H4 (cell line): ENCODE data around the gene ABCB6. TPM values are rescaled to one million over a fixed set of nuclear protein-coding genes. Genes with fewer than 3 reads are reported as not detected.

Experiments used
- DNase-seq: peaks from one replicate; pipeline ENCODE4 v3.0.0-alpha.2; 2015; ENCODE audit warnings: low spot score
- total RNA-seq: library from RNA; depleted of rRNA; stranded (reverse); fragments of >200 nt; shearing (Covaris generic); gene quantifications from 2 replicates; pipeline ENCODE4 v1.2.3, GENCODE V29; 2014

The ABCB6 gene
- total RNA-seq, 1 experiment from 2014 or later: 47.2 TPM

DNA sequence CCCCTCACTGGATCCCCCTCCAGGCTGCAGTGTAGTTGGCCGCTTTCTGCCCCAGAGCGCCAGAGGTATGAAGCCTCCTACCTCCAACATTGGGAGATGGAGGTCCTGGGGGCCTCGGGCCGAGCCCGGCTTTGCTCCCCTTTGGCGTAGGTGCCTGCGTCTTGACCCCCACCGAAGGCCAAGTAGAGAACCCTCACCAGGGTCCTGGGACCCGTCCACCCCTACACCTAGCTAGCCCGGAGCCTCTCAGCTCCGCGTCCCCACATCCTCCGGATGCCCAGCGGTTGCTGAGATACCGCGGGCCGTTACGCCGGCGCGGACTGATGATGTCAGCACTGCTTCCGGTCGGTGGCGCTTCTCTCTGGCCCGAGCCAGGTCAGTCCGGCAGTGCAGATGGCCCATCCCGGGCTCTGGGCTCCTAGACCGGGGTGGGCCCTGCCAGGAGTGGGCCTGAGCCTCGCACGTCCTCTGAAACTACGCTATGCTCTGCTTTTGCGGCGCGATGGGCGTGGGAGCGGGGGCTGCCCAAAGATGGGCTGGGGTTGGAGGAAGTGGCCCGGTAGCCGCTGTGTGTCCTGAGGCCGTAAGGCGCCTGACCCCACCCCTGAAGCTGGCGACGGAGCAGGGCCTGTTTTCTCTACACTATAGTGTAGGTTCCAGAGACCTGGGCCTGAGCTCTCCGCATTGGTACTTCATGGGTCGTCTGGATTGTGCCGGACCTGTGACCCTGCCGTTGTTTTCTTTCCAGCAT is 26.6 kb upstream of the ABCB6 start, which contains the start of the genes GLB1L and STK16:
Gene GLB1L, minus strand, starts transcription at position 297 of the 751 bp plus-strand sequence. CDS start 1,871 bp downstream, outside the sequence.
Gene STK16, plus strand, starts transcription at position 332 of the 751 bp plus-strand sequence. CDS start 521 bp downstream, outside the sequence.
- peak; percentile 89 for DNase-seq

DNA sequence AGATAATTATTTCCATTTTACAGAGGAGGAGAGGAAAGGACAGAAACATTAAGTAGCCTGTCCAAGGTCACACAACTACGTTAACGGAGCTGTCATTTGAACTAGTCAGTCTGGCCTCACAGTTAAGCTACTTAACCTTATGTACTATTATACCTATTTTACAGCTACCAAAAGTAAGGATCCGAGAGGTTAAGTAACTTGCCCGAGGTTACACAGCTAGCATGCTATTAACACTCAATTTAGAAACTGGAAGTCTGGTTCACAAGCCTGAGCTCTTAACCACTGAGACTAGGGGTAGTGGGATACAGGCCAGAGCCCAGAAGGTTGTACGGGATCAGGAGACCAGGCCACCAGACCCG is 26.0 kb upstream of the ABCB6 start:
- no peak for DNase-seq

DNA sequence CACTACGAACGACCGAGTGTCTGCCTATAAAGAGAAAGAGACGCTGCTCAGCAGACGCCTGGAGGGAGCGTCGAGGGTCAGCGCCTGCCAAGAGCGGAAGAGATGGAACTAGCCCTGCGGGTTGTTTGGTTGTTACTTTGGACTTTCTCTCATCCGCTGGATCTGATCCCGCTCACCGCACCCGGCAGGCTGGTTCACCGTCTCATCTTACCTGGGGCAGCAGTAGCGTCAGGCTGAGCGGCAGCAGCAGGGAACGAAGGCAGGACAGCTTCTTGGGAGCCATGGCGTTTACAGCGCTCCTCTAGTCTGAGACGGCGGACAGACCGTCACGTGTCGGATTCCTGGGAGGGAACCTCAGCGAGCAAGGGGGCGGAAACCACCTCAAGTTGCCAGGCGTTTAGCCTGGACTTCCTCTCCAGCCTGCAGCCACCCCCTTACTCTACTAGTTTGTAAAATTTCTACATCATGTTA is 24.6 kb upstream of the ABCB6 start:
- DNase-seq: no peak

DNA sequence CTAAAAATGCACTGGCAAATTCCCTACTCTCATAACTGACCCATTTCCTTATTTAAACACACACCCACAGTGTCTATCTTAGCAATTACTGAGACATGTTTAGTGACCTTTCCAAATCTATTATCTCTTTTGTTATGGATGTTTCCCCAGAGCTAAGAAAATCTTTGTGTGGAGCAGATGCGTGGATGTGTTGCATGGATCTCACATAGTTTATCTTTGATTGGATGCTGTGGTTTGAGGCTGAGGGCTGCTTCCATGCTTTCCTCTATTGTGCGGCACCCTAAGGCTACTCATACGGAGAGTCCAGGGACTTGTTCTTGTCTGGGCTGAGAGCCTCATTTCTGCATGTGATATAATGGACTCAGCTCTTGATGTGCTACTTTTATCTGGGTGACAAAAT is 15.6 kb upstream of the ABCB6 start:
- no peak for DNase-seq

DNA sequence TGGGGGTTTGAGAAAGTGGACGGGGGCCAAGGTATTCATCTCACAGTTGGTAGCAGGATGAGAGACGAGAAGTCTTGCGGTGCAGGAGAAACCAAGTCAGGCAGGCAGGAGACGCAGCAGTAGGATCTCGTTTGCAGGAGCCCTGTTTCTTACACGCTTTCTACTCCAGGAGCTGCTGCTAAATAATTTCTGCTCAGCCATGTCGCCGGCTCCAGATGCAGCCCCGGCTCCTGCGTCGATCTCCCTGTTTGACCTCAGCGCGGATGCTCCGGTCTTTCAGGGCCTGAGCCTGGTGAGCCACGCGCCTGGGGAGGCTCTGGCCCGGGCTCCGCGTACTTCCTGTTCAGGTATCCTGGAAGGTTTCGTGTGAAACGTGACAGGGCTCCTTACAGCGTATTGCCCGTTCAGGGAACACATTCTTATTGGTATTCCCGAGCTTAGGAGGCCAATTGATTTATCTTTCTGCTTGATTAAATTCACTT is 11.3 kb upstream of the ABCB6 start:
- no peak for DNase-seq

DNA sequence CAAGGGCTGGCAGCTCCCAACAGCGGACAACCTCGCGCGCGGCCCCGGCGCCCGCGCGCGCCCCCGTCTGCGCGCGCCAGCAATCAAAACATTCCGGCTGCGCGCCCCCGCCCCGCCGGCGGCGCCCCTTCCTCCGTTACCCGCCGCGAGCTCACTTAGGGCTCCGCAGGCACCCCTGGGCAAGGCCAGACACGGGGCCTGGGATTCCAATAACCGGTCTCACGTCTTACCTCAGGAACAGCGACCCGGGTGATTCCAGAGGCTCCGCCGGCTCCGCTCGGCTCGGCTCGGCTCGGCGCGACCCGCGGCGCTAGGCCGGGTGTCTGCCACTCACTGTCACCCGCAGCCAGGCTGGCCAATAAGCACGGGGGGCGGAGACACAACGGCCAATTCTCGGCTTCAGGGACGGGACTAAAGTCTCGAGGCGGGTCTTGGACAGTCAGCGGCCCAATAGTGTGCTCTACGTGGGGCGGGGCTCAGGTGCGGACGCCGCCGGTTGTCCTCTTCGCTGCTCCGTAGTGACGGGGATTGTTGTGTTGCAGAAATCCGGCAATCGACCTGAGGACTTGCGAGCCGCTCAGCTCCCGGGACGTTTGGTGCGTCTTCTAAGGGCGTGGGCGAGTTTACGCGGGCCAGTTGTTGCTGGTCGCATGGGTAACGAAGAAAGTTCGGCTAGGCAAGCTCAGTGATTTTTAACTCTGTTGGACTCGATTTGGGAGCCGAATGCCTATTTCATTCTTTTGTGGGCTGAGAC is 10.7 kb upstream of the ABCB6 start, which contains the start of the genes ANKZF1 and ATG9A:
Gene ANKZF1, plus strand, starts transcription at position 502 of the 754 bp plus-strand sequence. CDS start 452 bp downstream, outside the sequence.
Gene ATG9A, minus strand, starts transcription at position 332 of the 754 bp plus-strand sequence. CDS start 1,612 bp downstream, outside the sequence.
- DNase-seq: peak; percentile 98

DNA sequence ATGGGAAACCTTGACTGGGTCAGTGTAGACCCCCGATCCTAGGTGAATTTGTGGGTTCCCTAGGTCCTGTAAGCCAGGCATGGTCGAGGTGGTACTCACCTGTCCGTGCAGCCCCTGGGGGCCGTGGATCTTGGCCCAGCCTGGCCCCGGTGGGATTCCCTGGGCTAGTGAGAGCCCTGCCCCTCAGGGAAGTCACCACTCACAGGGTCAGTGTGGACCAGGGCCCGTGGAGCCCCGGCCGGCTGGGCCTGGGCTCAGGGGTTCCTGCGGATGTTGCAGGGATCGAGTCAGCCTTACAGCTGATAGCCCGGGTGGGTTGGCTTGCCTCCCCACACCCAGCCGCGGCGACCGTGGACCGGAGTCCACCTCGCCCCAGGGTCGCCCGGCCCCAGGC is 10.2 kb upstream of the ABCB6 start:
- no peak for DNase-seq

DNA sequence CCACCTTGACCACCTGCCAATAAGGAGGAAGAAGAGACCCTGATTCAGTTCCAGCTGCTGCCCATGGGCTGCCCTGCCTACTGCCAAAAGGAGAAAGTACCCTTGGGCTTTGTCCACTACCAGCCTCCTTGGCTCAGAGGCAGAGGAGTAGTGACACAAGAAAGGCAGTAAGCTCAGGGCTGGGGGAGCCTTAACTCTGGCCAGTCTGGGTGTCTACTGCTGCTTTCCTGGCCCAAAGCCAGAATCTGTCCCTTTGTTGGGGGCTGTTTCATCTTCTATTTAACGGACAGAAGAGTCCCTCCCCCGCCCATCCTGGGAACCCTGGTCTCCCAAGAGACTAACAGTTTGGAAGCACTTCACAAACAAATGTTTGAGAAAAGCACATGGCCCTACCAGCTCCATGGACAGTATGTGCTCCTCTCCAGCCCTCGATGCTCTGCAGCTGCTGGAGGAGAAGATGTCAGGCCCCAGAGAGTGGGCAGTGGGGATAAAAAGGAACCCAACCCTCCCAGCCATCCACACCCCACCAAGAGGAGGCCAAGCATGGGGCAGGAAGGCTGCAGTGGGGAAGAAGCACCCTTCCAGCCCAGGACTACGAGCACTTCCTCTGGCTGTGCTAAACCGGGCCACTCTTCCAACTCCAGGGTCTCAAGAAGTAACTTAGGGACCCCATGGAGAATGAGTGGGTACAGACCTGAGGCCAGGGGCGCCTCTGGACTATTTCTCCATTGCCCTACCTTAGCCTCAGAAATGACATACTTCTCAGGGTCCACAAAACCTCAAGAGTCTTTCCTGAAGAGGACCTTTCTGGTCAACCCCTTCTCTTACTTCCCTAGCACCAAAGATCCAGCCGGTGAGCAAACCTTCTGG is 9.5 kb upstream of the ABCB6 start:
- no peak for DNase-seq

DNA sequence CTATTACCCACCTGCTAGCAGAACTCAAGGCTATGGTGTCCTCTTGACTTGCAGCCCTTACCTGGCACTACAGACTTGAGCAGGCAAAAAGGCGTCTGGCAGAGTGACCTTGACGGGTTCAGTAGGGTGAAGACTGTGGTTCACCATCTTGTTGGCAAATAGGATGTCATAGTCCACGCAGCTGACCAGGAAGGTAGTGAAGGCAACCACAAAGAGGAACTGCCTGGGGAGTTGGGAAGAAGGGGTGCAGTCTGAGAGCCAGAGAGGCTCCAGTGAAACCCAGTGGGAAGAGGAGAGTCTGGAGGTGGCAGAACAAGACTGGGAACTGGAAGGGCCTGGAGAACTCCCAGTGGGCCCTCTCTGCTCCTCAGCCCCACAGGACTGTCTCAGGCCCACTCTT is 6.6 kb upstream of the ABCB6 start:
- no peak for DNase-seq

DNA sequence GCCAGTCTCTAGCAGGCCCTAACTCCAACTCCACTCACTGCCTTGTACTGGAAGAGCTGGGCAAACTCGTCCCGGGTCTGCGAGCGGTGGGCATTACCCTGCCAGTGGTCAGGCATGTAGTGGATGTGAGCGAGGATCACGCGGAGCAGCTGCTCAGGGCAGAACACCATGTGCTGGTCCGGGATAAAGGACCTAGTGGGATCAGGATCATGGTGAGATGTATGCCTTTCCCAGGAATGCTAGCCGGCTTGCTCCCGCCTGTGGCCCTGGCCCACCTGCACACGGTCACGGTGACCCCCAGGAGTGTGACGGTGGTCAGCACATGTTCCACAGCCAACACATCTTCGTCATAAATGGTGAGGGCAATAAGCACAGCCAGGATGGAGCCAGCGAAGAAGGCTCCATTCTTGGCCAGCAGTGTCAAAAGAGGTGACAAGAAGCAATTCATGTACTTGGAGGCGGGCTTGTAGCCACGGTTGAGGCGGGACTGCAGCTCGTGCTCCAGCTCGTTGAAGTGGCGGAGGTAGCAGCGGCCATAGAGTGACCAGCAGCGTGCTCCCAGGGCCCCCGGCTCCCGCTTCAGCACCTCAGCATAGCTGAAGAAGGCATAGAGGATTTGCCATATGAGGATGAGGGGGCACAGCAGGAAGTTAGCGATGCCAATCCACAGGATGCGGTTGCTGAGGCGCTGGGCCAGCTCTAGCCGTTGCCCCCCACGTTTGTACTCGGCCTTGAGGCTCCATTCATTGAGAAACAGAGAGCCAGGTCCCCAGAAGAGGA is 5.3 kb upstream of the ABCB6 start:
- no peak for DNase-seq

DNA sequence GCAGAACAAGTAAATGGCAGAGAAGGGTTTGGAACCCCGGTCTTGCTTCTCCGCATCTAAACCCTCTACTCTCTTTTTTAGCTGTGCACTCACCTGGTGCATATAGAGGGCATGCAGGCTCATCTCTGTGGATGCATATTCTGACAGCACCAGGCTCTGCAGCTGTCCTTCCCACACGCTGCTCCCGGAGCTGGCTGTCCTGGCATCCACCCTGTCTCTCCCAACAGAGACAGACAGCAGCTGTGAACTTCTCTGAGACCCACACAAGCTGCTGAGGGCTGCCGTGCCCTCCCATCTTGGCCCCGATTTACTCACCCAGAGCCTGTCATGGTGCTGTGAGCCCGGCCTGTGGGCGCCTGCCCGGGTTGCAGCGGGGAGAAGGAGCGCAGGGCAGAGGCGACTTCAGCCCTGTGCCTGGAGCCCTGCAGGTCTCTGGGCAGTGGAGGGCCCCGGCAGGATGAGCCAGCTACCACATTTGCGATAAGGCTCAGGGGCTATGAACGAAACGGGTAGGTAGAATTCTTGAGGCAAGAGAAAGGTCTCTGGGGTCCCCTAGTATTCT is 3.3 kb upstream of the ABCB6 start:
- no peak for DNase-seq

DNA sequence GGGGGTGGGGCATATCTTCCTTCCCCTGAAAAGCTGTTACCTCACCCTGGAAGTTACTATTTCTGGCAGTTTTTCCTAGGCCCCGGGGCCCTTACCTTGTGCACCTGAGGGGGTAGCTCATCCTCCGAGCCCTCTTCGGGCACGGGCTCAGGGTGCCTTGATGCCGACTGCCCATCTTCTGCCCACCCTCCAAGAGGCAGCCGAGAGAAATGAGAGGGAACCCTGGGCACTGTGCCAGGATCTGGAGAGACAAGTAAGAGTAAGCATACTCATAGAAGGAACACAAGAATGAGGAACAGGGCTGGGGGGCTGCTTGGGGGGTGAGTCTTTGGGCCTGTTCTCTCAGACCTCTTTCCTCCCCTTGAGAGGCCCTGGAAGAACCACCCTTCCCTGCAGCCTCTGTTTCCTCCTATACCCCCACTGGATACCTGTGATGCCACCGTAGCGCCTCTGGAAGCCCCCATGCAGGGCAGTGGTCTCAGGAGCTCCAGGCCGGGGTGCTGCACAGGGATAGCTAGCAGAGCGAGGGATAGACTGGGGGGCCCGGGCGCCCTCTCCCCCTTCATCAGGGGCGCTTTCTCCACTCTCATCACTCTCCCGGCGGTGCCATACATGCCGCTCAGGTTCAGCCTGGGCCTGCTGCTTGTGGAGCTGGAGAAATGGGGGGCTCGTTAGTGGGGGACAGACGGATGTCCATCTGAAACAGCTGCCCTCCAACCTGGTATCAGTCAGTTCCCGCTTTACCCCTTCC is 2.1 kb upstream of the ABCB6 start:
- no peak for DNase-seq

DNA sequence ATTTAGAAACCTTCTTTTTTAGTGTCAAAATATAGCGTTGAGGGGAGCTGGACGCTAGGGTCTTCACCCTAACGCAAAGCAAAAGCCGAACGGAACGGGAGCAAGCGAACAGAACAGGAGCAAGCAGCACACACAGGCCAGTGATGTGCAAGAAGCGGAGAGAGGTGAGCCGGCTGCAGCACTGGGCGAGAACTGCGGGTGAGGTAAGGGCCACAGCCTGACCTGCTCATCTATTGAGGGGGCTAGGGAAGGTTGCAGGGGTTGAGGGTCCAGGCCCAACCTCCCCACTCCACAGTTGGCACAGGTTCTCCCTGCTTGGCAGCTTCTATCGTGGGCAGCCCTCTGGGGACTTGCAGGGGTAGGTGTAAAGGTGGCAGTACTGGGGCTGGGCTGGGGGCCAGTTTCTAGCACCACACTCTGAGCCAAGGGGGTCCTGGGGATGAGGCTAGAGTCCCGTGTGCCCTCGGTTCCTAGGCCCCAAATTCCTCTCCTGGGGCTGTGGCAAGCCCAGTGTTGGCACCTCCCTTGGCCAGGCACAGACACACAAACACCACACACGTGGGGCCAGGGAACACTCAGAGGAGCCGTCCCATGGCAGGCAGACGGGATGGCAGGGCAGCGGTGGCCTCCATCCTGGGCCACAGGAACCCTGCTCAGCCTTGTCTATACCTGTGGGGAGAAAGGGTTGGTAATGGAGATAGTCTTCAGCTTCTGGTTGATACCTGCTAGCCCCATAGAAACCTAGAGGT is 1.2 kb upstream of the ABCB6 start:
- no peak for DNase-seq

DNA sequence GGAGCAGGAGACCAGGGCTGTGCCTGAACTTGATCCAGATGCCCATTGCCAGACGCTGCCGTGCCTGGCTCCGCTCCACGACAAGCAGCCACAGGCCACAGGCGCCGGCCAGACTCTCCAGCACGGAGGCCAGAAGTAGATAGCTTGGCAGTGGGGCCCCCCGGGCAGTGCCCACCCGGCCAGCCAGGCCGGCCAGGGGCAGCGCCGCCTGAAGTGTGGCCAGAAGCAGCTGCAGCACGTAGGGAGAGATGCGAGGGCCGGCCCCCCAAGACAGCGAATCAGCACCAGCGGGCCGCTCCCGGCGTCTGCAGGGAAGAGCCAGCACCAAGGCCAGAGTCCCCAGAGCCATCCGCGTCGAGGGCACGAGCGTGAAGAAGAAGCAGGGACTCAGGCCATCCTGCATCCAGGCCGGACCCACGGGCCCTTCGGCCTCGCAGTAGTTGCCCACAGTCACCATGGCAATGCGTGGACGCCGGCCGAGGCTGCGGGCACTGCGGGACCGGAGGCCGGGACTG is 484 bp downstream of the ABCB6 start:
- peak; percentile 63 for DNase-seq

DNA sequence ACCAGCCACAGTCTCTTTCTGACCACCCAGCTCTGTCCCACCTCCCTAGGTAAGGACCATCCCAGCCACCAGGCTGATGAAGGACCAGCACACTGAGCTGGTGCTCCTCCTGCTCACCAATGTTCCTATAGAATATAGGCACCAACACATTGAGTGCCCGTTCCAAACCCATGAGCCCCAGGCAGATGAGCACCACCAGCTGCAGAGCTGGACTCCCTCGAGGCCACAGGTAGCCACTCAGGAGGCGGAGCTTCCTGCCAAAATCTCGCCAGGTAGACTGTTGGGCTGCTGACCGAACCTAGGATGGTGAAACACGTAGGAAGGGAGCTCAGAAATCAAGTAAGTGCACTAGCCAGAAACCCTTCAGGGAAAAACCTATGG is 2.2 kb downstream of the ABCB6 start:
- DNase-seq: no peak

DNA sequence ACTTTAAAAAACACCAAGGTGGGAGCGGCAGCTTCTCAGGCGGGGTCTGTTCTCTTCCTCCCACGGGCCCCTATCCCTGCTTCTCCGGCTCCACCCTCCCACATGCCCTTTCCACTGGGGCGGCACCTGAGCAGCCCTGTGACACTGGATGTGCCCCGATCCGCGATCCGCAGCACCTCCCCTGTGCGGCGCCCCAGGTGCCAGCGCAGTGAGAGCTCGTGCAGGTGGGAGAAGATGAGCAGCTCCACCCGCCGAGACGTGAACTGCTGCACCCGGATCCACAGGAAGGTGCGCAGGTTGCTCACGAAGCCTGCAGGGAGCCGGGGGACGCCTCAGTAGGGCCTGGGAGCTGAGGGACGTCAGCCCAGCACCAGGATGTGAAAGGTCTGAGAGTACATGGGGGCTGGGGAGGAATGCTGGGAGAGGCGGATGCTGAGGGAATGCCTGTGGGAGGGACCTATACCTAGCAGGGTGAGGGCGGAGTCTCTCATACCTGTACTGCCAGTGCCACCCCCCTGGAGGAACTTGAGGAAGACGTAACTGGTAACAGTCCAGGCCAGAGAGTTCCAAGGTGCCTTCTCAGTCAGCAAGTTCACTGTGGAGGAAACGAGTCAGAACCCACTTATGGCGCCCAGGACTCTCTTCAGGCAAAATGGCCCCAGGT is 2.8 kb downstream of the ABCB6 start:
- DNase-seq: no peak

DNA sequence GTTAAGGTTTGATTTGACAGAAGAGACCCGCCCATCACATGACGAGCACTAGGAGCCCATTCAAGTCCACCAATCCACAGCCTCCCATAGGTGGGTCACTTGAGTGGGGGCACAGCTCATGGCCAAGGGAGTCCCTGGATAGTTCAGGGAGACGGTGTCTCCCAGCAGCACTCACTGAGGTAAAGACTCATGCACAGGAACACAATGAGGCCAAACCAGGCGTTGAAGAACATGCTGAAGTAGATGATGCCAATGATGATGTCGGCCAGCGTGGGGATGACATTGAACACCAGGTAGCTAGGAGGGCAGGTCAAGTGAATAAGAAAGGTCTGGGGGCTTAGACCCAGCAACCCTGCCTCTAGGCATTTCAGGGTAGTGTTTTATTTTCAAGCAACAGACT is 4.0 kb downstream of the ABCB6 start:
- no peak for DNase-seq

DNA sequence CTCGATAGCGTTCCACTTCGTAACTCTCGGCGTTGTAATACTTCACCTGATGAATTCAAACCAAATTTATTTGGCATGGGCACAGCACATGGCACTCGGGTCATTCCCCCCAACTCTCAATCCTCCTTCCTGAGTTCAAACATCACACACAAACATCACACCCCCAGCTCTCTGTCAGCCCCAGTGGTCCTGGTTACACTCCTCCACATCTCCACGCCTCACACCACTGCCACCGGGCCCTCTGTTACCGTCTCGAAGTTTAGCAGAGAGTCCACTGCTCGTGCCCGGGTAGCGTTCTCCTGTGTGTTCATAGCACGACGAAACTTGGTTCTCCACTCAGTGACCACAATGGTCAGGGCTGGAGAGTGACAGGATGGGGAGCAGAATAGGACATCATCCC is 4.6 kb downstream of the ABCB6 start:
- no peak for DNase-seq
